ENCODE data around the gene CYP2W1.

The CYP2W1 gene

GRCh38 chr7:1028775-1029636 lies 46.0 kb downstream of the CYP2W1 start:
- DNase-seq (ENCODE audit: low read depth): peak; percentile 98
- peak overlapping the region; percentile 59 for H3K4me3 ChIP-seq (ENCODE audit: low read depth, low read length)
- peak; percentile 99 for TF ChIP-seq MAX (IDR thresholded peaks at IDR 0.05; ENCODE audit: low read depth, low read length)
- TF ChIP-seq CTCF (IDR thresholded peaks at IDR 0.05; ENCODE audit: low read depth, low read length): no peak
- TF ChIP-seq MYC (IDR thresholded peaks at IDR 0.05; ENCODE audit: low read depth, low read length): peak; percentile 99
- TF ChIP-seq POLR2A (IDR thresholded peaks at IDR 0.05; ENCODE audit: extremely low read depth, insufficient read length): peak; percentile 38

GRCh38 chr7:1029637-1030443 lies 46.9 kb downstream of the CYP2W1 start:
- TF ChIP-seq CTCF (IDR thresholded peaks at IDR 0.05; ENCODE audit: low read depth, low read length): no peak
- no peak for TF ChIP-seq POLR2A (IDR thresholded peaks at IDR 0.05; ENCODE audit: extremely low read depth, insufficient read length)
- no peak for TF ChIP-seq MAX (IDR thresholded peaks at IDR 0.05; ENCODE audit: low read depth, low read length)
- TF ChIP-seq MYC (IDR thresholded peaks at IDR 0.05; ENCODE audit: low read depth, low read length): no peak
- H3K4me3 ChIP-seq (ENCODE audit: low read depth, low read length): no peak overlapping the region
- DNase-seq (ENCODE audit: low read depth): no peak

- no peak for DNase-seq (ENCODE audit: low read depth)
- no peak overlapping the region for H3K4me3 ChIP-seq (ENCODE audit: low read depth, low read length)
- TF ChIP-seq MAX (IDR thresholded peaks at IDR 0.05; ENCODE audit: low read depth, low read length) (no peak), MYC (IDR thresholded peaks at IDR 0.05; ENCODE audit: low read depth, low read length) (no peak), POLR2A (IDR thresholded peaks at IDR 0.05; ENCODE audit: extremely low read depth, insufficient read length) (no peak), CTCF (IDR thresholded peaks at IDR 0.05; ENCODE audit: low read depth, low read length) (no peak)
These were observed 47.6 kb downstream of the CYP2W1 start for GRCh38 chr7:1030444-1031070.

- H3K4me3 ChIP-seq (ENCODE audit: low read depth, low read length): no peak overlapping the region
- no peak for DNase-seq (ENCODE audit: low read depth)
- TF ChIP-seq POLR2A (IDR thresholded peaks at IDR 0.05; ENCODE audit: extremely low read depth, insufficient read length): no peak
- no peak for TF ChIP-seq CTCF (IDR thresholded peaks at IDR 0.05; ENCODE audit: low read depth, low read length)
- TF ChIP-seq MYC (IDR thresholded peaks at IDR 0.05; ENCODE audit: low read depth, low read length): no peak
- no peak for TF ChIP-seq MAX (IDR thresholded peaks at IDR 0.05; ENCODE audit: low read depth, low read length)
These were observed 48.9 kb downstream of the CYP2W1 start for GRCh38 chr7:1031716-1032455.

- H3K4me3 ChIP-seq (ENCODE audit: low read depth, low read length): no peak overlapping the region
- DNase-seq (ENCODE audit: low read depth): no peak
- TF ChIP-seq CTCF (IDR thresholded peaks at IDR 0.05; ENCODE audit: low read depth, low read length) (no peak), MYC (IDR thresholded peaks at IDR 0.05; ENCODE audit: low read depth, low read length) (no peak), POLR2A (IDR thresholded peaks at IDR 0.05; ENCODE audit: extremely low read depth, insufficient read length) (no peak), MAX (IDR thresholded peaks at IDR 0.05; ENCODE audit: low read depth, low read length) (no peak)
These were observed 49.7 kb downstream of the CYP2W1 start for GRCh38 chr7:1032536-1033181.
